HK-2 (cell line): ENCODE data around the gene CCDC126.
A peak's percentile ranks its signal among the peaks of the same experiment; 100 is the strongest.
"Not testable (repeated sequence)": the region's sequence is repeated elsewhere in the genome, so short reads cannot be mapped to it uniquely, and the experiment has no call there.

Experiments used
- DNase-seq: peaks from one replicate; pipeline ENCODE4 v3.0.0-alpha.2; 2018; ENCODE audit not compliant: unreplicated experiment

CCDC126 gene

GRCh38 chr7:23597094-23598091, at the start of gene CCDC126:
Gene CCDC126 (plus strand): TSS chr7:23597382. CDS start chr7:23611316, 13,934 bp downstream.
- peak; percentile 92 for DNase-seq

- DNase-seq: no peak
These were observed 49.5 kb upstream of the CCDC126 start for GRCh38 chr7:23547662-23548061.

GRCh38 chr7:23558303-23558702, 38.9 kb upstream of the CCDC126 start:
- no peak for DNase-seq

- peak; percentile 59 for DNase-seq
These were observed 26.5 kb upstream of the CCDC126 start for GRCh38 chr7:23570592-23571200.

GRCh38 chr7:23581975-23582374, 15.2 kb upstream of the CCDC126 start:
- DNase-seq: not testable (repeated sequence)

- DNase-seq: not testable (repeated sequence)
These were observed 11.9 kb upstream of the CCDC126 start for GRCh38 chr7:23585304-23585703.

GRCh38 chr7:23586159-23586558, 11.0 kb upstream of the CCDC126 start:
- DNase-seq: no peak

- DNase-seq: no peak
These were observed 6.7 kb upstream of the CCDC126 start for GRCh38 chr7:23590529-23590928.

GRCh38 chr7:23593706-23594105, 3.5 kb upstream of the CCDC126 start:
- no peak for DNase-seq

GRCh38 chr7:23594879-23595604, 2.1 kb upstream of the CCDC126 start:
- peak; percentile 14 for DNase-seq

- DNase-seq: no peak
These were observed 1.1 kb downstream of the CCDC126 start for GRCh38 chr7:23598296-23598695.

- DNase-seq: no peak
These were observed 3.1 kb downstream of the CCDC126 start for GRCh38 chr7:23600236-23600635.

GRCh38 chr7:23603632-23604295, 6.6 kb downstream of the CCDC126 start:
- no peak for DNase-seq

GRCh38 chr7:23604296-23604640, 7.1 kb downstream of the CCDC126 start:
- no peak for DNase-seq

- no peak for DNase-seq
These were observed 9.9 kb downstream of the CCDC126 start for GRCh38 chr7:23607130-23607529.

- DNase-seq: no peak
These were observed 10.7 kb downstream of the CCDC126 start for GRCh38 chr7:23607866-23608265.

- DNase-seq: no peak
These were observed 18.1 kb downstream of the CCDC126 start for GRCh38 chr7:23615331-23615730.

- DNase-seq: no peak
These were observed 19.4 kb downstream of the CCDC126 start for GRCh38 chr7:23616593-23616992.

- DNase-seq: no peak
These were observed 20.3 kb downstream of the CCDC126 start for GRCh38 chr7:23617482-23617881.

- DNase-seq: no peak
These were observed 21.1 kb downstream of the CCDC126 start for GRCh38 chr7:23618241-23618640.

GRCh38 chr7:23619141-23619540, 22.0 kb downstream of the CCDC126 start:
- DNase-seq: no peak

GRCh38 chr7:23622506-23622925, 25.3 kb downstream of the CCDC126 start:
- no peak for DNase-seq
